Measurements from ENCODE around the gene PCDH9.

GRCh38 chr13:66409542-66409941, 820.6 kb downstream of the PCDH9 start:
- TF ChIP-seq CTCF (IDR thresholded peaks at IDR 0.05) (no peak), POLR2A (IDR thresholded peaks at IDR 0.05) (no peak), POLR2AphosphoS5 (IDR thresholded peaks at IDR 0.05) (no peak)
